Measurements from ENCODE around the gene ASB2.

The ASB2 gene

GRCh38 chr14:93953739-93954515 is 22.4 kb downstream of the ASB2 start:
- no peaks in the 10 kb centered on the region for H3K27me3 ChIP-seq (ENCODE audit: low read depth, low read length)
- no peak overlapping the region for H2AFZ ChIP-seq (ENCODE audit: low read depth, low read length)
- no peaks in the 10 kb centered on the region for H3K9me3 ChIP-seq (ENCODE audit: insufficient read depth, low read length)
- H3K27ac ChIP-seq (ENCODE audit: low read length): no peak overlapping the region
- H3K79me2 ChIP-seq (ENCODE audit: low read length): no peaks in the 10 kb centered on the region
- peak overlapping the region; percentile 81 for H3K4me2 ChIP-seq (ENCODE audit: low read length)
- H3K4me3 ChIP-seq (ENCODE audit: low read length): 0 out of 2 replicates have a peak overlapping the region, but pooled peaks have one; percentile 71
- H3K4me1 ChIP-seq (ENCODE audit: low read length): peaks cover 75% of the 10 kb centered on the region
- peak overlapping the region; percentile 70; the same call in 1 of the 2 replicates for H3K9ac ChIP-seq (ENCODE audit: low read length)
- no peaks in the 10 kb centered on the region for H4K20me1 ChIP-seq (ENCODE audit: insufficient read depth, low read length)
- no peaks in the 10 kb centered on the region for H3K36me3 ChIP-seq (replicated peaks; ENCODE audit: low read depth, low read length)
- TF ChIP-seq EZH2phosphoT487 (IDR thresholded peaks at IDR 0.05; ENCODE audit: low read depth): no peak
- no peak for TF ChIP-seq CTCF (IDR thresholded peaks at IDR 0.05; ENCODE audit: low read depth, low read length)

- Histone ChIP-seq H3K79me2 (ENCODE audit: low read length) (no peaks in the 10 kb centered on the region), H2AFZ (ENCODE audit: low read depth, low read length) (no peak overlapping the region), H3K4me3 (ENCODE audit: low read length) (no peak overlapping the region), H3K27ac (ENCODE audit: low read length) (no peak overlapping the region), H3K27me3 (ENCODE audit: low read depth, low read length) (no peaks in the 10 kb centered on the region), H3K4me2 (ENCODE audit: low read length) (peak overlapping the region; percentile 81), H4K20me1 (ENCODE audit: insufficient read depth, low read length) (no peaks in the 10 kb centered on the region), H3K9ac (ENCODE audit: low read length) (no peak overlapping the region), H3K4me1 (ENCODE audit: low read length) (peaks cover 68% of the 10 kb centered on the region), H3K9me3 (ENCODE audit: insufficient read depth, low read length) (no peaks in the 10 kb centered on the region), H3K36me3 (replicated peaks; ENCODE audit: low read depth, low read length) (no peaks in the 10 kb centered on the region)
- TF ChIP-seq CTCF (IDR thresholded peaks at IDR 0.05; ENCODE audit: low read depth, low read length): peak; percentile 46
- no peak for TF ChIP-seq EZH2phosphoT487 (IDR thresholded peaks at IDR 0.05; ENCODE audit: low read depth)
These were observed 23.1 kb downstream of the ASB2 start for GRCh38 chr14:93953263-93953662.

GRCh38 chr14:93952829-93953228 is 23.5 kb downstream of the ASB2 start:
- H3K4me2 ChIP-seq (ENCODE audit: low read length): no peak overlapping the region

More at GRCh38 chr14:93952829-93953228, 23.5 kb downstream of the ASB2 start:
- no peaks in the 10 kb centered on the region for H4K20me1 ChIP-seq (ENCODE audit: insufficient read depth, low read length)
- H3K79me2 ChIP-seq (ENCODE audit: low read length): no peaks in the 10 kb centered on the region
- H3K9ac ChIP-seq (ENCODE audit: low read length): no peak overlapping the region
- no peak for TF ChIP-seq EZH2phosphoT487 (IDR thresholded peaks at IDR 0.05; ENCODE audit: low read depth)
- TF ChIP-seq CTCF (IDR thresholded peaks at IDR 0.05; ENCODE audit: low read depth, low read length): no peak
- H2AFZ ChIP-seq (ENCODE audit: low read depth, low read length): no peak overlapping the region
- no peak overlapping the region for H3K27ac ChIP-seq (ENCODE audit: low read length)
- no peaks in the 10 kb centered on the region for H3K9me3 ChIP-seq (ENCODE audit: insufficient read depth, low read length)
- H3K36me3 ChIP-seq (replicated peaks; ENCODE audit: low read depth, low read length): no peaks in the 10 kb centered on the region
- H3K4me3 ChIP-seq (ENCODE audit: low read length): no peak overlapping the region
- H3K4me1 ChIP-seq (ENCODE audit: low read length): peaks cover 64% of the 10 kb centered on the region
- no peaks in the 10 kb centered on the region for H3K27me3 ChIP-seq (ENCODE audit: low read depth, low read length)
